ENCODE data around the gene CFAP47.

GRCh38 chrX:36087366-36087765, 167.8 kb downstream of the CFAP47 start:
- TF ChIP-seq EGR1 (IDR thresholded peaks at IDR 0.05): no peak
- no peak for TF ChIP-seq FOXM1 (IDR thresholded peaks at IDR 0.05; ENCODE audit: borderline replicate concordance, low read depth)
- no peak for TF ChIP-seq EP300 (IDR thresholded peaks at IDR 0.05; ENCODE audit: borderline replicate concordance)
- no peak for TF ChIP-seq TAF1 (IDR thresholded peaks at IDR 0.05; ENCODE audit: low read depth)
- TF ChIP-seq, protein P1, sequence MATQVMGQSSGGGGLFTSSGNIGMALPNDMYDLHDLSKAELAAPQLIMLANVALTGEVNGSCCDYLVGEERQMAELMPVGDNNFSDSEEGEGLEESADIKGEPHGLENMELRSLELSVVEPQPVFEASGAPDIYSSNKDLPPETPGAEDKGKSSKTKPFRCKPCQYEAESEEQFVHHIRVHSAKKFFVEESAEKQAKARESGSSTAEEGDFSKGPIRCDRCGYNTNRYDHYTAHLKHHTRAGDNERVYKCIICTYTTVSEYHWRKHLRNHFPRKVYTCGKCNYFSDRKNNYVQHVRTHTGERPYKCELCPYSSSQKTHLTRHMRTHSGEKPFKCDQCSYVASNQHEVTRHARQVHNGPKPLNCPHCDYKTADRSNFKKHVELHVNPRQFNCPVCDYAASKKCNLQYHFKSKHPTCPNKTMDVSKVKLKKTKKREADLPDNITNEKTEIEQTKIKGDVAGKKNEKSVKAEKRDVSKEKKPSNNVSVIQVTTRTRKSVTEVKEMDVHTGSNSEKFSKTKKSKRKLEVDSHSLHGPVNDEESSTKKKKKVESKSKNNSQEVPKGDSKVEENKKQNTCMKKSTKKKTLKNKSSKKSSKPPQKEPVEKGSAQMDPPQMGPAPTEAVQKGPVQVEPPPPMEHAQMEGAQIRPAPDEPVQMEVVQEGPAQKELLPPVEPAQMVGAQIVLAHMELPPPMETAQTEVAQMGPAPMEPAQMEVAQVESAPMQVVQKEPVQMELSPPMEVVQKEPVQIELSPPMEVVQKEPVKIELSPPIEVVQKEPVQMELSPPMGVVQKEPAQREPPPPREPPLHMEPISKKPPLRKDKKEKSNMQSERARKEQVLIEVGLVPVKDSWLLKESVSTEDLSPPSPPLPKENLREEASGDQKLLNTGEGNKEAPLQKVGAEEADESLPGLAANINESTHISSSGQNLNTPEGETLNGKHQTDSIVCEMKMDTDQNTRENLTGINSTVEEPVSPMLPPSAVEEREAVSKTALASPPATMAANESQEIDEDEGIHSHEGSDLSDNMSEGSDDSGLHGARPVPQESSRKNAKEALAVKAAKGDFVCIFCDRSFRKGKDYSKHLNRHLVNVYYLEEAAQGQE (IDR thresholded peaks at IDR 0.05; ENCODE audit: low read depth): no peak
- no peak for TF ChIP-seq RAD21 (IDR thresholded peaks at IDR 0.05; ENCODE audit: low read depth)
- TF ChIP-seq ZBTB7A (IDR thresholded peaks at IDR 0.05; ENCODE audit: low read depth): no peak
- no peak for TF ChIP-seq YY1 (IDR thresholded peaks at IDR 0.05; ENCODE audit: low read depth)
- no peak for TF ChIP-seq CREB1 (IDR thresholded peaks at IDR 0.05; ENCODE audit: low read depth)
- TF ChIP-seq USF1 (IDR thresholded peaks at IDR 0.05): no peak
- no peak for TF ChIP-seq TEAD4 (IDR thresholded peaks at IDR 0.05)
- no peak for TF ChIP-seq CEBPB (IDR thresholded peaks at IDR 0.05)
- TF ChIP-seq MAX (IDR thresholded peaks at IDR 0.05): no peak
- no peak for TF ChIP-seq NFIC (IDR thresholded peaks at IDR 0.05)
